ENCODE results near the gene CFAP210.
A peak's percentile ranks its signal among the peaks of the same experiment; 100 is the strongest.

Gene CFAP210

DNA sequence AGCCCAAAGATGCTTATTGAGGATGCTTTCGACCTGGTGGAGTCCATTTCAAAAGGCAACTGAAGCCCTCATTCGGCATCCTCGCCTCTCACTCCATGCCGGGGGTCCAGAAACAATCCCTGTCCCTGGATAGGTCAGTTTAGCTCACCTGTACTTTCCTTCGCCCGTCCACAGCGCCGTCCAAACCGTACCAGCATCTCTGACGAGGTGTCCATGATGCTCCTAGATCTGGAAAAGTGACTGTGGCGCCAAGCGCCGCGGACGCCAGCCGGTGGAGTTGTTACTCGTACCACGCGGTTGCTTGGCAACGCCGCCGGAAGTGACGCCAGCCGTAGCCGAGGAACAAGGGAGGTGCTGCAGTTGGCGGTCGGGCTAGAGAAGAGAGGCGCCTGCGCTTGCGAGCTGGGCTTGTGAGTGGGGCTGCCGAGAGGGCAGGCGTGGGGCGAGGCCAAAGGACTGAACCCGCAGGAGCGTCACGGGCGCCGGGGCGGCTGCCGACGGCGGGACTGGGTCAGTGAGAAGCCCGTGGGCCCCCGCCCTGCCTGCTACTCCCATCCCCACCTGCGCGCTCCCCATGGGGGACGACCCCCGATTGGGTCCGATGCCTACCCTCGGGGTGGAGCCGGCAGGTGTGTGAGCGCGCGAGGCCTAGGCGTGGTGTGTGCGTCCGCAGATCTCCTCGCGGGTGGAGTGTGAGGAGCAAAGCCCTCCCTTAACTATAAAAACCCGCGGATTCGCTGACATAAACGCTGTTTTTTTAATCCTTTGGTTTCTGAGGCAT, at the start of gene CFAP210, which contains the start of gene PHOSPHO2:
CFAP210 (minus strand) TSS at position 293 of the 781 bp plus-strand sequence; CDS start at position 215, 78 bp downstream.
PHOSPHO2 (plus strand) TSS at position 357 of the 781 bp plus-strand sequence. CDS start 6,503 bp downstream, outside the sequence.
- TF ChIP-seq, protein P1, sequence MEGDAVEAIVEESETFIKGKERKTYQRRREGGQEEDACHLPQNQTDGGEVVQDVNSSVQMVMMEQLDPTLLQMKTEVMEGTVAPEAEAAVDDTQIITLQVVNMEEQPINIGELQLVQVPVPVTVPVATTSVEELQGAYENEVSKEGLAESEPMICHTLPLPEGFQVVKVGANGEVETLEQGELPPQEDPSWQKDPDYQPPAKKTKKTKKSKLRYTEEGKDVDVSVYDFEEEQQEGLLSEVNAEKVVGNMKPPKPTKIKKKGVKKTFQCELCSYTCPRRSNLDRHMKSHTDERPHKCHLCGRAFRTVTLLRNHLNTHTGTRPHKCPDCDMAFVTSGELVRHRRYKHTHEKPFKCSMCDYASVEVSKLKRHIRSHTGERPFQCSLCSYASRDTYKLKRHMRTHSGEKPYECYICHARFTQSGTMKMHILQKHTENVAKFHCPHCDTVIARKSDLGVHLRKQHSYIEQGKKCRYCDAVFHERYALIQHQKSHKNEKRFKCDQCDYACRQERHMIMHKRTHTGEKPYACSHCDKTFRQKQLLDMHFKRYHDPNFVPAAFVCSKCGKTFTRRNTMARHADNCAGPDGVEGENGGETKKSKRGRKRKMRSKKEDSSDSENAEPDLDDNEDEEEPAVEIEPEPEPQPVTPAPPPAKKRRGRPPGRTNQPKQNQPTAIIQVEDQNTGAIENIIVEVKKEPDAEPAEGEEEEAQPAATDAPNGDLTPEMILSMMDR (conservative IDR thresholded peaks at IDR 0.05; ENCODE audit: low read length): no peak
- DNase-seq (ENCODE audit: low read depth): peak; percentile 97

DNA sequence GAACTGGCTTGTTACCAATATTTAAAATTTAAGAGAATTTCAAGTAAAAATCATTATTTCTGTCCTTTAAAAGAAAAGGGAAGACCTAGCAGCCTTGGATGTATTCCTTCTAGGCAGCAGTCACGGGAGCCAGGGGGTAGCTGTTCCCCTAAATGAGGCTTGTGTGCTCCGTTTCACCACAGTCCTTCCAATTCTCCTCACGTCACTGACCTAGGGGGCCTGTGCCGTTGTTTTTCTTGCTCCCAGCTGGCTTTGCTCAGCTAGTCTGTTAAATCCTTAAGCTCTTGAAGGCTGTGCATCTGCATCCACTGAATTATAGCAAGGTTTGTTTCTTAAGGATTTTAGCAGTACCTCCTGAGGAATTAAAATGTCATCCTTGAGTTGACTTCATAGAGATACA, 49.3 kb upstream of the CFAP210 start:
- DNase-seq (ENCODE audit: low read depth): no peak
- no peak overlapping the region for H3K4me3 ChIP-seq (ENCODE audit: low read length)
- TF ChIP-seq, protein P1 (conservative IDR thresholded peaks at IDR 0.05; ENCODE audit: low read length): no peak

More for the DNA sequence above, at the start of gene CFAP210, which contains the start of gene PHOSPHO2:
- H3K4me3 ChIP-seq (ENCODE audit: low read length): peak within 1 kb of the TSS; percentile 90

- H3K4me3 ChIP-seq (ENCODE audit: low read length): no peak overlapping the region
- DNase-seq (ENCODE audit: low read depth): no peak
- TF ChIP-seq, protein P1 (conservative IDR thresholded peaks at IDR 0.05; ENCODE audit: low read length): no peak
Measured at GRCh38 chr2:169739351-169739750, 45.1 kb upstream of the CFAP210 start.

DNA sequence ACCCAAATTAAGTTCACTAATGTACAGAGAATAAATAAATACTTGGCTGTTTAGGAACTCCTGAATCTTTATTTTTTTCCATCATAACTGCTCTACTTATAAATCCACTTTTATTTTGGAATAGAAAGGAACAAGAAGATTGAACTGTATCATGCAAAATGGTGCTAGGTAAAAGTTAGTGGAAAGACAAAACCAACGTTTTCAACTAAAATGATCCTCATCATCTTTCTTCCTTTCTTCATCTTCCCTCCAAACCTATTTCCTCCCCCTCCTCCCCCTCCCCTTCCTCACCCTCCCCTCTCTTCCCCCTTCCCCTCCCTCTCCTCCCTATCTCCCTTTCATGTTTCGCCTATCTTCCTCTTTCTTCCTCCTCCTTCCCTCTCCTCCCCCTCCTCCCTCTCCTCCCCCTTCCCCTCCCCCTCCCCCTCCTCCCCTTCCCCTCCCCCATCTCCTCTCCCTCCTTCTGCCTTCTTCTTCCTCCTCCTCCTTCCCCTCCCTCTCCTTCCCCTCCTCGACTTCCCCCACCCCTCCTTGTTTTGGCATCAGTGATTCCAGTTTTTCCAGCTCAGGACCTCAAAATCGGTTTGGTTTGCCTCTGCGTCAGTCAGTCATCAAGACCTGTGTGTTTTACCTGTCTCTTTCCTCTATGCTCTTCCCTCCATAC, 44.5 kb upstream of the CFAP210 start:
- TF ChIP-seq, protein P1 (conservative IDR thresholded peaks at IDR 0.05; ENCODE audit: low read length): no peak
- DNase-seq (ENCODE audit: low read depth): no peak
- no peak overlapping the region for H3K4me3 ChIP-seq (ENCODE audit: low read length)

DNA sequence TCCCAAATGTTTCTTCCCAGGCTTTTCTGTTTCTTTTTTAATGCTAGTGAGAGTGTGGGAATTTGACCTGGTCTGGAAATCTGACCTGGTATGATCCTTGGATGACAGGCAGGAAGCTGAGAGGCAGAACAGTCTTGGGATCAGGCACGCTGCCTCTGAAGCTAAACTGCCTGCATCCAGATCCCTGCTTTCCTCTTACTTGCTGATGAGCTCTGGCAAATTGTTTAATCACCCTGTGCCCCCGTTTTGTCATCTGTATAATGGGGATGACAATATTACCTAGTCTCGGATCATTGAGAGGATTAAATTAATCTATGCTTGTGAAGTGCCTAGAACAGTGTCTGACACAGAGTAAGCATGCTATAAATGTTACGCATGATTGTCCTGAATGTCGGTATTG, 42.7 kb upstream of the CFAP210 start:
- no peak overlapping the region for H3K4me3 ChIP-seq (ENCODE audit: low read length)

DNA sequence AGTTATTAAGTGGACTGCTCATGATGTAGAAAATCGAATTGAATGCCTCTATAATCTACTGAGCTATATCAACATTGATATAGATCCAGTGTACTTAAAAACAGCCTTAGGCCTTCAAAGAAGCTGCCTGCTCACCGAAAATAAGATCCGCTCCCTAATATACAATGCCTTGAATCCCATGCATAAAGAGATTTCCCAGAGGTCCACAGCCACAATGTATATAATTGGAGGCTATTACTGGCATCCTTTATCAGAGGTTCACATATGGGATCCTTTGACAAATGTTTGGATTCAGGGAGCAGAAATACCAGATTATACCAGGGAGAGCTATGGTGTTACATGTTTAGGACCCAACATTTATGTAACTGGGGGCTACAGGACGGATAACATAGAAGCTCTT, 41.4 kb upstream of the CFAP210 start:
- H3K4me3 ChIP-seq (ENCODE audit: low read length): no peak overlapping the region
- TF ChIP-seq, protein P1 (conservative IDR thresholded peaks at IDR 0.05; ENCODE audit: low read length): no peak
- DNase-seq (ENCODE audit: low read depth): no peak

More for the DNA sequence above, 42.7 kb upstream of the CFAP210 start:
- TF ChIP-seq, protein P1 (conservative IDR thresholded peaks at IDR 0.05; ENCODE audit: low read length): no peak
- DNase-seq (ENCODE audit: low read depth): no peak
